GM21619 (cell line): ENCODE data around the gene SNAP25.

Experiments used
- ATAC-seq: cut with Tn5 transposase; IDR thresholded peaks from one replicate; pipeline ENCODE4 v1.9.1; 2021; ENCODE audit not compliant: unreplicated experiment

The SNAP25 gene

GRCh38 chr20:10216146-10216791 is 2.4 kb upstream of the SNAP25 start:
- no peak for ATAC-seq

GRCh38 chr20:10217721-10218410 is 764 bp upstream of the SNAP25 start:
- no peak for ATAC-seq

DNA sequence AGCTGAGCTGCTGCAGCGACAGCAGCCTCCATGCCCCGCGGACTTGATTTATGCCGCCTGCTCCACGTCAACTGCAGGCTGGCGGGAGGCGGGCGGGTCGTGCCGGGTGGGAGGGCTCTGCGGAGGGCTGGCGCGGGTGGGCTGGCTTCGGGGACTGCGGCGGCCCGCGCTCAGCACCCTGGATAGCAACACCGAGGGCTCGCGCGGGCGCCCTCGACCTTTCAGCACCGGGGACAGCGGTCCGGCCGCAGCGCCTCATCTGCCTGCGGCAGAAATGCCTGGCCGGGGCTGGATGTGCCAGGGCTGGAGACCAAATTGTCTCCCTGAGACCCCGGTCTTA is 792 bp downstream of the SNAP25 start:
- ATAC-seq: no peak

DNA sequence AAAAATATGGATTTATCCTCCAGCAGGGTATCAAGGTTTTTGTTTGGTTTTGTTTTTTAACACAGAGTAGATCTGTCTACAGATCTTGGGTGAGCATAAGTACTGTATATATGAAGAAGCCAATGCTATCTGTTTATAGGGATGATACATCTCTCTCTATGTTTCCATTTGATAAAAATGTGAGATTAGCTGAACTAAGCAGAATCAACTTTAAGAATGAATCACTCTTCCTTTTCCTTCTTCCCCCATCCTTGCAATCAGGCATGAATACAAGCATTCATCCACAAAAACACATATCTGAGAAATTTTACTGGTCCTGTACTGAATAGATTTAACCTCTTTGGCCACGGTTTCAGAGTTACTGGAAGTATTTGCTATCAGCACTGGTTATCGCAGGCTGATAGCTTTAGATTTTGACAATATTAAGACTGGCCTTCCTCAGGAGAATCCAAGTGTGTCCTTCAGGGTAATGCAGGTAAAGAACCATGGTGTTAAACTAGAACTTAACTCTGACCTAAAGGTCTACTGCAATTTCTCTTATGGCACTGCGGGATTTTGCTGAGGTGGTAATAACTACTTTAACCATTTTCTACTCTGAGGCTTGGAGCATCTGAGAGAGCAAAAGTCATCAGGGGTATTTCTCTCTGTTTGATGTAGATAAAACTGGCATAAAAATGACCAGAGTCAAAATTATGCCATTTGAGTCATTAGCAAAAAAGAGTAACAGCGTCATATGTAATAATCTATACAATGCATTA is 1.5 kb downstream of the SNAP25 start:
- no peak for ATAC-seq

DNA sequence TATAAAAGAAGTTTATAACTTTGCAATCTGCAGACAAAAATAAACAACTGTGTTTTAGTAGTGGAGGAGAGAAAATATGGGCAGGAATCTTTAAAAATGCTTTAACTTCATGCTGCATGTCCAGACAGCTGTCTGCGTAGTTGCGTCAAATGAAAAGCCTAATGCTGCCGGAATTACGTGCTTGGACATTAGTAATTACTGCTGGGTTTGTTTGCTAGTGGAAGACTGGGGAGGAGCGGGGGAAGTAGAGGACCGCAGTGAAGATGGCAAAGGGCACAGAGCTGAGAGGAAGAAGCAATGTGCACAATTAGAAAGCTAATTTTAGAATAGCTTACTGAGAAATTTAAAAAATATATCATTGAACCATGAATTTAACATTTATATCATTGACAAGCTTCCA is 2.4 kb downstream of the SNAP25 start:
- no peak for ATAC-seq

DNA sequence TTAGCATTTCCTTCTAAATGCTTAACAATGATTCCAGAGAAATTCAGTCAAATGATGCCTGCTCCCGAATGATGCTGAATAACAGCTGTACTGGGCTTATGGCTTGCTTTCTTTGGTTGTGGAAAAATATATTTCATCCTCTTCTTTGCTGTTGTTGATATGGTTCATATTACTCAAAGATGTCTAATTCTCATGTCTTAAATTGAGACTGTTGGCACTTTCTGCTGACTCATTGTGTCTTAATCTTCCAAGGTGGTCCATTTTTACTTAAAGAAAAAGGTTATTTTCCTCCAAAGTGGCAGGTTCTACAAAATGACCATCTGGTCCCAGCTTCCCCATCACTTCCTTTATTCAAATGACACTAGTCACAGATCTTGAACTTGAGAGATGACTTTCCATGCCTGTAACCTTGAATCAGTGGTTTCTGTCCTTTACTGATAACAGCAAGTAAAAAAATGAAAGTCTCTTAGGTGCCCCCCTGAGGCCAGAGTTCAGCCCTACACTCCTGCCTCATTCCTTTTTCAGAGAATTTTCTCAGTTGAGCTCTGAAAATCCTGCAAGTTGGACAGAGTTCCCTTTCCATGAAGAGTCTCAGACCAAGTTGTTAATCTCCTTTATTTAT is 6.9 kb downstream of the SNAP25 start:
- no peak for ATAC-seq

DNA sequence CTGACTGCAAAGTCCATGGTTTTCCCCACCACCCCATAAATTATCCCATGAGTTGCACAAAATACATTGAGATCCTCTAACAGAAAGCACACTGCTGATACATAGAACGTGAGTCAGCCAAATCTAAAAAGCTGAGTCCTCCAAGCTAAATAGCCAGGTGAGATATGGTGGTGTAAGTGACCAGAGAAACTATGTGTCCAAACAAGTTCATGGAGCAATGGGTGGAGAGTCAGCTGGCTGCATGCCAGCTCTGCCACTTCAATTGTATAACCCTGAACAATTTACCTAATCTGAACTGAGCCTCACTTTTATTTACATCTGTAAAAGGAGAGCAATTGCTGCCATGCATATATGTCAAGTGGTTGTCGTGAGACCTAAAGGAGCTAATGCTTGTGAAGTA is 9.7 kb downstream of the SNAP25 start:
- no peak for ATAC-seq

DNA sequence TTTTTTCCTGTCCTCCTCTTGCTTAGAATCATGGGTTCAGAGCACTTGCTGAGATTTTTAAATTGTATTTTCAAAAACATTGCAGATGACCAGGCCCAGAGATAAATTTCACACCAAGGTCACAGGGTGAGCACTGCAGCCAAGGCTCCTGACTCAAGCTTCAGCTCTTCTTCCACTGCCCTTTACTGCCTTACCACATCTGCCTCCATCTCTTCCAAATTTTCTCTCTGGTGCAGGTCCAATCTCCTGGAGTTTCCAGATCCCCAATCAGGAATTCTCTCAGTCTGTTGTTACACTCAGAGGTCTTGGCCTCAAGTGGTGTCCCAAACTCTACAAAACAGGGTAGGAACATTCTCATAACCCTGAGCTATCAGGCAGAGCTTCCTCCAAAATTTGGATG is 12.7 kb downstream of the SNAP25 start:
- ATAC-seq: no peak

- no peak for ATAC-seq
Observed at GRCh38 chr20:10236540-10237533, 18.2 kb downstream of the SNAP25 start.

GRCh38 chr20:10239954-10240353 is 21.3 kb downstream of the SNAP25 start:
- ATAC-seq: no peak

DNA sequence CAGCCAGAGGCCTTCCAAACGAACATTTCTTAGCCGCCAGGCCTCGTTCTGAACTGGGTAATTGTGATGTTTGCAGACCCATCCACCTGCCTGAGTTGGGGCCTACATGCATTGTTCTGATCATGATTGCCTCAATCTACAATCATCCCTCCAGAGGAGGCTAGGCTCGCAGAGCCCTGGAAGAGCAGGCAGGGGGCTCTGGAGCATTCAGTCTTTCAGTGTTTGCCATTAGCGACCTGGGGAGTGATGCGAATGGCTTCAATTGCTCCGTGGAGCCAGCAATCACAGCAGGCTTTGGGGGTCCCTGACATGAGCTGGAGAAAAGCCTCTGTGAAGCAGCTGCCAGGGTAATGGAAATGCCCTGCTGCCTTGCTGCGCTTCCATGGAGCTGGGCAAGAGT is 22.0 kb downstream of the SNAP25 start:
- no peak for ATAC-seq

- ATAC-seq: no peak
Observed at GRCh38 chr20:10242166-10242565, 23.5 kb downstream of the SNAP25 start.

GRCh38 chr20:10247440-10247839 is 28.8 kb downstream of the SNAP25 start:
- ATAC-seq: no peak

DNA sequence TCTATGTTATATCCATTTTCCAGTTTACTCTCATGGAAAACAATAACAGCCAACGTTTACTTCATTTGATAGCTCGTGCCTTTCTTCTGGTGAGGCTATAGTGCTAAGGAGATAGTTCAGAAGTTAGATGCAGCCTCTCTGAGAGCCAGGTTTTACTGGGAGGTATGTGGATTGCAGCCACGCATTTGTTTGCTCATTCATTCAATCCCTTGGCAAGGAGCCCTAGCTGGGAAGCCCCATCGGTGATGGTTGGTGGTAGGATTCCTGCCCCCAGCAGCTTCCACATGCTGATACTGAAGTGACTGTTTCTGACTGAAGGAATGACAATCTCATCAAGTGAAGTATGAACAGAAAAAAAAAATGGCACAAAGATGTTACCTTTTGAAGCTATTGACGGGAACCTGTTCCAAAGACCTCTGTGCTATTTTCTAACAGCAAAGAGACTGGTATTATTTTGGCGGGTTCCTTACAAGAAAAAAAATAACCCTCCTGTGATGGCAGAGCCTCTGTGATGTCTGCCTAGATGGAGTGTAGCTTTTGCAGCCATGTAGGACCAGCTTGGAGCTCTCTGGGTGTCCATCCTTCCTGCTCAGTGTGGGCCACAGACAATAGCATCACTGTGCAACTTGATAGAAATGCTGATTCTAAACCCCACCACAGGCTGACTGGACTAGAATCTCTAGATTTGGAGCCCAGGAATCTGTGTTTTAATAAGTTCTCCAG is 30.6 kb downstream of the SNAP25 start:
- no peak for ATAC-seq

DNA sequence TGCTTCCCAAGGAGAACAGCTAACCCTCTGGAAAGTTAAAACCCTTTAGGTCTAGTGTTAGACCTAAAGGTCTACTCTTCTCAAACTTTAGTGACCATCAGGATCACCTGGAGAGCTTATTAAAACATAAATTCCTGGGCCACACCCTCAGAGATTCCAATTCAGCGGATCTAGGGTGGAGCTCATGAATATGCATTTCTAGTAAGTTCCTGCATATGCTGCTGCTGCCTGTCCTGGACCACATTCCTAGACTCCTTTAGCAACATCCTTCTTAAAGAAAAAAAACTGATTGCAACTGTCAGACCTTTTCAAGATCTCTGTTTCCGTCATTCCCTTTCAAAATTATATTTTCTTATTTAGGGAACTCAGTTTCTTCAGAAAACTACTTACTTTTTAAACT is 31.2 kb downstream of the SNAP25 start:
- ATAC-seq: no peak

DNA sequence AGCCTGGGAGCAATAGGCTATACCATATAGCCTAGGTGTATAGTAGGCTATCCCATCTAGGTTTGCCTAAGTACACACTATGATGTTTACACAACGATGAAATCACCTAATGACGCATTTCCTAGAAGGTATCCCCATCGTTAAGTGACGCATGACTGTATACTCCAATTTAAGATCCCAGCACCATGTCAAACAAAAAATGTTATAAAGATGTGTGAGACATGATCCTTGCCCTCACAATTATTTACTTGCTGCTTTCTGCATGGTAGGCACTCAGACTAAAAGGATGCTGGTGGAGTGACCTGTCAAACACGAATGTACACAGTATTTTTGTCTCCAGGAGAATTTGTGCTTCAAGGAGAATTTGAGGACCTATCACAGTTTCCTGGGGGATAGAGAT is 32.3 kb downstream of the SNAP25 start:
- no peak for ATAC-seq

DNA sequence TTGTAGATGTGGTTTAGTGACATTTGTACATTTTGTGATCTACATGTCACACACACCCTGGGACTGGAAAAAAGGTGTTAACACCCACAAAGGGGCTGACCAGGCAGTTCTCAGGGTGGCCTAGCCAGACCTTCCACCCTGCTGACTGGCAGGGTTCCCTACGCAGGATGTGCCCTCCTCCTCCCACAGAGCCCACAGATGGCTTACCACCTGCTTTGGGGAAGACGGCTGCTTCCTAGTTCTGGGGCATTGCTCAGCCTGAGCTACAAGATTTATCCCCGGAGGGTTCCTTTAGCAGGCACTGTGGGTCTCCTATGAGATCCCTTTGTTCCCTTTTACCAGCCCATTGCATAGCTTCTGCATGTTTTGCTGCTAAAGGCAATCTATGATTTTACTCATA is 35.1 kb downstream of the SNAP25 start:
- no peak for ATAC-seq

GRCh38 chr20:10255846-10256245 is 37.2 kb downstream of the SNAP25 start:
- no peak for ATAC-seq

- ATAC-seq: no peak
Observed at GRCh38 chr20:10259166-10259565, 40.5 kb downstream of the SNAP25 start.

GRCh38 chr20:10260316-10260715 is 41.7 kb downstream of the SNAP25 start:
- ATAC-seq: no peak
